Measurements from ENCODE around the gene SPP1. TPM values are rescaled to one million over a fixed set of nuclear protein-coding genes. Genes with fewer than 3 reads are reported as not detected.
"Not testable (repeated sequence)": the region's sequence is repeated elsewhere in the genome, so short reads cannot be mapped to it uniquely, and the experiment has no call there.

Gene SPP1
- total RNA-seq = 0.63 and 1.3 TPM in 2 replicates

DNA sequence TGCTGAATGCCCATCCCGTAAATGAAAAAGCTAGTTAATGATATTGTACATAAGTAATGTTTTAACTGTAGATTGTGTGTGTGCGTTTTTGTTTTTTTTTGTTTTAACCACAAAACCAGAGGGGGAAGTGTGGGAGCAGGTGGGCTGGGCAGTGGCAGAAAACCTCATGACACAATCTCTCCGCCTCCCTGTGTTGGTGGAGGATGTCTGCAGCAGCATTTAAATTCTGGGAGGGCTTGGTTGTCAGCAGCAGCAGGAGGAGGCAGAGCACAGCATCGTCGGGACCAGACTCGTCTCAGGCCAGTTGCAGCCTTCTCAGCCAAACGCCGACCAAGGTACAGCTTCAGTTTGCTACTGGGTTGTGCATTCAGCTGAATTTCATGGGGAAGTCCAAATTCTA is at the start of gene SPP1:
SPP1 (plus strand) TSS at position 249 of the 400 bp plus-strand sequence. CDS start 1,182 bp downstream, outside the sequence.
- intact Hi-C loops (cut with micrococcal nuclease) = no loop called here

DNA sequence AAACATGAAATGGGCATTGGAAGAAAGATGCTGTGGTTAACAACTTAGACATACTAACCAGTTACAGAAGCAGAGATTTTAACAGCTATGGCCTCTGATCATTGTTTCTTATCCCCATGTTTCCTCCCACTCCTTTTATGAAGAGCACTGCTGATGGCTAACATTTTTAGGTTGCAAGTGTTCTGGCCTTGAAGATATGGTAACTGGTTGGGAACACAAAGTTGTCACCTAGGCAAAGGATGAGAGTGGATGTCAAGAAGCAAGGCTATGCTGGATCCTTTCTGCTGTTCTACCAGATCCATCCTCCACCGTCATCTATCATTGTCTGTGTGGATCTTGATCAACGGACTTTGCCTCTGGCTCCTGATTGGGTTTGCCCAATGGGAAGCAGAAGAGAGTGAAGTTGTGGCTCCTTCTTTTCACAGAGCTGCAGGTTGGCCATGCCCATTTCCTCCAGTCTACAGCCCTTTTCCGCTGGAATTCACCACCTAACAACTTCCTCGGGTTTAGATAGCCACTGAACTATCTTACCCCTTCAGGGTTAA is 48.9 kb upstream of the SPP1 start:
- intact Hi-C loops (cut with micrococcal nuclease) = loop anchor here (1.0 kb wide), 1 partner anchor 11 kb away; no protein-coding TSS in a partner anchor

DNA sequence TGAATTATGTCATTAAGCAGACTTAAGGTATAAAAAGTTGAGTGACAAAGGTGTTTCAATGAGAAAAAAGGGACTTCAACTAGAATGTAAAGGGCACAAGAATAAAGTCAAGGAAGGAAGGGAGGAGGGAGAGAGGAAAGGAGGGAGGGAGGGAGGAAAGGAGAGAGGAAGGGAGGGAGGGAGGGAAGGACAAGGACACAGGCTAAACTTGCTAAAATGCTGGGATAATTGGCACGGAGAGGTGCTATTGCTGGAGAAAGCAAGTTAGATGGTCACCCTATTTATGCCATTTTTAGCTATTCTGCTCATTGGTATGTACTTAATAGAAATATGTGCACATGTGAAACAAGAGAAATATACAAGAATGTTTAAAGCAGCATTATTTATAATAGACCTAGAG is 44.9 kb upstream of the SPP1 start:
- intact Hi-C loops (cut with micrococcal nuclease) = no loop called here

DNA sequence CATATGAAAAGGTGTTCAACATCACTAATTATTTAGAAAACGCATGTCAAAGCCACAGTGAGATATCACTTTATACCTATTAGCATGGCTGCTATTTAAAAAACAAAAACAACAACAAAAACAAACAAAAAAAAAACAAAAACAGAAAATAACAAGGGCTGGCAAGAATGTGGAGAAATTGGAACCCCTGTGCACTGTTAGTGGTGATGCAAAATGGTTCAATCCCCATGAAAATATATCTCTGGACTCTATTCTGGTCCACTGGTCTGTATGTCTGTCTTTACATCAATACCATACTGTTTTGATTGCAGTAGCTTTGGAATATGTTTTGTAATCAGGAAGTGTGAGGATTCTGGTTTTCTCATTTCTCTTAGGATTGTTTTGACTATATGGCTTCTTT is 43.6 kb upstream of the SPP1 start:
- intact Hi-C loops (cut with micrococcal nuclease) = no loop called here

DNA sequence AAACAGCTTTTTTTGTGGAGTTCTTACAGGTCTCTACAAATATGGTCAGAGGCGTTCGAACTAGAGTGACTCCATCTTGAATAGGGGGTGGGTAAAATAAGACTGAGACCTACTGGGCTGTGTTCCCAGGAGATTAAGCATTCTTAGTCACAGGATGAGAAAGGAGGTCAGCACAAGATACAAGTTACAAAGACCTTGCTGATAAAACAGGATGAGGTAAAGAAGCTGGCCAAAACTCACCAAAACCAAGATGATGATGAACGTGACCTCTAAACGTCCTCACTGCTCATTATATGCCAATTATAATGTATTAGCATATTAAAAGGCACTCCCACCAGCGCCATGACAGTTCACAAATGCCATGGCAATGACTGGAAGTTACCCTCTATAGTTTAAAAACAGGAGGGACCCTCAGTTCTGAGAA is 42.8 kb upstream of the SPP1 start:
- intact Hi-C loops (cut with micrococcal nuclease) = no loop called here

DNA sequence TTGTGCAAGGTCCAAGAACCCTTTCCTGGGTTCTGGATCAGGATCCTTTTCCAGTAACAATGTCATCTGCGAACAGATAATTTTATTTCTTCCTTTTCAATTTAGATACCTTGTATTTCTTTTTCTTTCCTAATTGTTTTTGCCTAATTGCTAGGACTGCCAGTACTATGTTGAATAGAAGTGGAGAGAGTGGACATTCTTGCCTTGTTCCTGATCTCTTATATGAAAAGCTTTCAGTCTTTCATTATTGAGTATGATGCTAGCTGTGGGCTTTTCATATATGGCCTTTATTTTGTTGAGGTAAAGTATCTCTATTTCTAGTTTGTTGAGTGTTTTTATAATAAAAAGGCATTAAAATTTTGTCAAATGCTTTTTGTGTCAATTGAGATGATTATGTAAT is 42.2 kb upstream of the SPP1 start:
- intact Hi-C loops (cut with micrococcal nuclease) = no loop called here

DNA sequence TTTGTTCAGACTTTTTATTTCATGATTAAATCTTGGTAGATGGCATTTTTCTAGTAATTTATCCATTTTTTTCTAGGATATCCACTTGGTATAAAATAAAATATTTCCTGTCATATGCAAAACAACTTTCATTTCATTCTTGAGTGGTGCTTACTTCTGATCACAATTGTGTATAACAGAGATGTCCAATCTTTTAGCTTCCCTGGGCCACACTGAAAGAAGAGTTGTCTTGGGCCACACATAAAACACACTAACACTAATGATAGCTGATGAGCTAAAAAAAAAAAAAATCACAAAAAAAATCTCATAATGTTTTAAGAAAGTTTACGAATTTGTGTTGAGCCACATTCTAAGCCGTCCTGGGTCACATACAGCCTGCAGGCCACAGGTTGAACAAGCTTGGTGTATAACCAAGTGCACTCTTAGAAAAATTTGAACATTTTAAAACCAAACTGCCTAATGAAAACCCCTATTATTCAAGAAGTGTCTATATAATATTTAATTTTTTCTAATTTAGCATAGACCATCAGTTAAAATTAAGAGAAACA is 41.3 kb upstream of the SPP1 start:
- intact Hi-C loops (cut with micrococcal nuclease) = no loop called here

DNA sequence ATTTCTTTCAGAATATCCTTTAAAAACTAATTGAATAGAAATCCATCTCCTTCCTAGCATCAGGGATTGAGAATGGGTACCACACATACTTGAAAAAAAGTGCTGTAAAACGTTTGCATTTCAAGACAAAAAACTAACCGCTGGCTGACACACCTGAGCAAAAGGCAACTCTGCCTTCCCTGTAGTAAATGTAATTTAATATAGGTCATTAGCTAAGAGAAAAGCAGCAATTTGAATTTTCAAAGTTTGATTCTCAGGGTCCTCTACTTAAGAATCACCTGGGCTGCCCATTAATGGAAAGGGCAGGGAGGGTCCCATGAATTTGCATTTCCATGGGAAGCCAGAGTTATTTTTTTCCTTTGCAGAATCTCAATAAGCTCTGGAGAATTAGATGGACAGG is 40.5 kb upstream of the SPP1 start:
- intact Hi-C loops (cut with micrococcal nuclease) = no loop called here

DNA sequence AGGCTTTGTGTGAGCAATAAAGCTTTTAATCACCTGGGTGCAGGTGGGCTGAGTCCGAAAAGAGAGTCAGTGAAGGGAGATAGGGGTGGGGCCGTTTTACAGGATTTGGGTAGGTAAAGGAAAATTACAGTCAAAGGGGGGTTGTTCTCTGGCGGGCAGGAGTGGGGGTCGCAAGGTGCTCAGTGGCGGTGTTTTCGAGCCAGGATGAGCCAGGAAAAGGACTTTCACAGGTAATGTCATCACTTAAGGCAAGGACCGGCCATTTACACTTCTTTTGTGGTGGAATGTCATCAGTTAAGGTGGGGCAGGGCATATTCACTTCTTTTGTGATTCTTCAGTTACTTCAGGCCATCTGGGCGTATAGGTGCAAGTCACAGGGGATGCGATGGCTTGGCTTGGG is 39.6 kb upstream of the SPP1 start:
- intact Hi-C loops (cut with micrococcal nuclease) = not testable (repeated sequence)

DNA sequence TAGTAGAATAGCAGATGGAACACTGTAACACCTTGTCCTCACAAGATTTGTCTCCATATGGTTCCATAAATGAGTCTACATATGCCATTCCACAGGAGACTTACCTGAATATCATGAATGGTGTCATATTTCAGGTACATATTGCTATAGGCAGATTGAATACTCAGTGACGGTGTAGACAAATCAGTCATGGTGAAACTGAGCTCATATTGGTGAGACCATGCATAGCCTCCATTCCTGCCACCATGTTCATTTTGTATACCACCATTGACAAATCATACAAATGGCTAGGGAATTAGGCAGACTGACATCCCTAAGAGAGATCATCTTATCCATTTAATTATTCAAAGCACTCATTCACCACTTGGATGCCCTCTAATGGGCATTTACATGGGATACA is 38.0 kb upstream of the SPP1 start:
- intact Hi-C loops (cut with micrococcal nuclease) = loop anchor here (1.0 kb wide), 1 partner anchor 11 kb away; no protein-coding TSS in a partner anchor

DNA sequence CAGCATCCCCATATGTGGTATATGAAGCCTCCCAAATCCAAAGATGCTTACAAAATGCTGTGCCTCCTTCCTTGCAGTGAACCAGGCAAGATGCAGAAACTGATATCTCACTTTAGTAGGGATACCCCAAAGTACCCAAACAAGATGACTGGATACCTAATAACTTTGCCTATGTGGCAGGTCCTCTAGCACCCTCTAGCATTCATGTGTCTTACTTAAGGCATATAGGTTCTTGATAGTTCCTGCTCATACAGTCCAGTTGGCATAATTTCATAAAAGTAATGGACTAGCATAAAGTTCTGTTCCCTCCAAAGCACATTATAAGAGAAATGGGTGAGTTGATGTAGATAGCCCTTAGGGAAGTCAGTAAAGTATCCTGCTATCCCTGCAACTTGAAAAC is 36.8 kb upstream of the SPP1 start:
- intact Hi-C loops (cut with micrococcal nuclease) = no loop called here

DNA sequence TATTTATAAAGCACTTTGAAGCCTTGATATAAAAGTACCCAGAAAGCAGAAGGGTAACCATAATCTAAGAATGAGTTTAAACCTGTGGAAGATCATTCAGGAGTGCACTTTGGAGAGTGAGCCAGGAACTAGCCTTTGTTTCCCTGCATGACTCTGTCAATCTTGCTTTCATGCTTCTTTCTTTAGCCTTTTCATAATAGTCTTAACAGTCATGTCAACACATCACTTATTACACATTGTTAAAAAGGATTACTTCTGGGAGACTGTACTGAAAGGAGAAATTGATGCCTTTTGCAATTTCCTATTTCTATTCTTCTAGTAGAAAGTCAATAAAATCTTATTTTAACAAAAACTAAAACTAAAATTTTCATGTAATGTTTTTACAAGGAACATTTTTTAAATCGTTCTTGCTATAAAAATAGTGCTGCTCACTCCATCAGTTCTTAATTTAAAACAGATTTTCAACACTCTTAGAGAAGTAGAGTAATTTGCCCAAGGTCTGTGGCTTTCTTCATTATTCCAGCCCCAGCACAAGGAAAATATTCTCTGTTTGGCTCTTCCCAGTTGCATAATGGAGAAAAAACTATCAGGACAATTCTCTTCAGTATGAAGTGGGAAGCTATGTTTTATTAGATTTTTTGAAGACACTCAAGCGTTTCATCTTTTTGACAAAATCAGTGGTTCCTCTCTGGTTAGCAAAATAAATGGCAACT is 35.4 kb upstream of the SPP1 start:
- intact Hi-C loops (cut with micrococcal nuclease) = no loop called here

DNA sequence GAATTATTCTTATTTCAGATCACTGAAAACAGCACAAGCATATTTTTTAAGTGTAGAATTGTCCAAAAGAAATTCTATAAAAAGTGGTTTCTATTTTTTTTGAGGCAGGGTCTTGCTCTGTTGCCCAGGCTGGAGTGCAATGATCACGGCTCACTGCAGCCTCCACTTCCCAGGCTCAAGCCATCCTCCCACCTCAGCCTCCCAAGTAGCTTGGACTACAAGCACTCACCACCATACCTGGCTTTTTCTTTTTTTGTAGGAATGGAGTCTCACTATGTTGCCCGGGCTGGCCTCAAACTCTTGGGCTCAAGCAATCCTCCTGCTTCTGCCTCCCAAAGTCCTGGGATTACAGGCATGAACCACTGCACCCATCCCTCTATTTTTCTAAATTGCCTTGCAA is 34.7 kb upstream of the SPP1 start:
- intact Hi-C loops (cut with micrococcal nuclease) = not testable (repeated sequence)

DNA sequence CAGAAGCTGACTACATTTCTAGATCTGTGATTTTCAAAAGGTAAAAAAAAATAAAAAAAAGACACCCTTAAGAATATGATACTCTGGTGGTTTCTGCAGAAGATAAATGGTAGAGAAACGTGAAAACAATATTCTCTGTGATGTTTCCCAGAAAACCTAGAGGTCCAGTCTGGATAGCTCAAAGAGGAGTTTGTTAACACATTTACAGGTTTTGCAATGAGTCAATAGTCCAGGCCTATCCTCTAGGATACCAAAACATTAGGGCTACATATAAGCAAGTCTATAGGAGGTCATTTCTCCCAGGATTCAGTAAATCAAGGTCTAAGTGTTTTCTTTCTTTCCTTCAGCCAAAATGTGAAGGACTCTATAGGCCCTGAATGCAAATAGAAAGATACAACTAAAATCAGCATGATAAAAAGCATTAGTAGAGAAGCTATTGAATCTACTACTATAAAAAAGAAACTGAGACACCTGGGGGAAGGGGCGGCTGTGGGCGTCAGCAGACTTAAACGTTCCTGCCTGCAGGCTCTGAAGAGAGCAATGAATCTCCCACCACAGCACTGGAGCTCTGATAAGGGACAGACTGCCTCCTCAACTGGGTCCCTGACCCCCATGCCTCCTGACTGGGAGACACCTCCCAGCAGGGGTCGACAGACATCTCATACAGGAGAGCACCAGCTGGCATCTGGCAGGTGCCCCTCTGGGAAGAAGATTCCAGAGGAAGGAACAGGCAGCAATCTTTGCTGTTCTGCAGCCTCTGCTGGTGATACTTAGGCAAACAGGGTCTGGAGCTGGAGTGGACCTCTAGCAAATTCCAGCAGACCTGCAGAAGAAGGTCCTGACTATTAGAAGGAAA is 33.7 kb upstream of the SPP1 start:
- intact Hi-C loops (cut with micrococcal nuclease) = no loop called here

DNA sequence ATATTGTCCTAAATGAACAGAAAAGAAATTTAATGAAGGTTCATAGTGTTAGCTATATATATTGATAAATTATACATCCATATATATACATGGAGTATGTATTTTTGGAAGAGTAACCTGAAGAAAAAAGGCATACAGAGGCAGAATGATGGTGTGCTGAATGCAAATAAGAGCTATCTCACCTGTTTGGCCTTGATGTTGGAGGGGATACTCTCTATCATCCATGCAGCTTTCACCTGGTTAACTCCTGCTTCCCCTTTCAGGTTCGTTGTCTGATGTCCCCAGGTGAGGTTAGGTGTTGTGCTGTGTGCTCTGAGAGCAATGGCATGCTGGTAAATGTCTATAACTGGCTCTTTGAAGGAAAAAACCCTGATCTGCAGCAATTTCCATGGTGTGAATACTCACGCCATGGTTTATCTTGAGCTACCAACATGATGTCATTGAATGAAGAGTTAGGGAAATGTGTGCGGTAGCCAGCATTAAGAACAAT is 31.8 kb upstream of the SPP1 start:
- intact Hi-C loops (cut with micrococcal nuclease) = no loop called here

DNA sequence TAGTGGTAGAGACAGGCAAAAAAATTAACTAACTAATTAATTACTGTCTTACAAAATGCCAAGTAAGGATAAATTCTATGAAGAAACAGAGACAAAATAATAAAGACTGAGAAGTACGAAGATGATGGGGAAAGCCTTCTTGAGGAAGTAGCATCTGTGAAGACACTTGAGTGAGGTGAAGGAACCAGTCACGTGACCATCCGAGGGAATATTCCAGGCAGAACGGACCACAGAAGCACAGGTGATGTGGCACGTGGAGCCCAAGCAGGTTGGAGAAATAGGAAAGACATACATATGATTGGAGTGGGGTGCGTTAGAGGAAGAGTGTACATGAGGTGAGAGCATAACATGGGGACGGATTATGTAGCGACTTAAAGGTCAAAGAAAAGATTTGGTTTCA is 30.5 kb upstream of the SPP1 start:
- intact Hi-C loops (cut with micrococcal nuclease) = no loop called here

DNA sequence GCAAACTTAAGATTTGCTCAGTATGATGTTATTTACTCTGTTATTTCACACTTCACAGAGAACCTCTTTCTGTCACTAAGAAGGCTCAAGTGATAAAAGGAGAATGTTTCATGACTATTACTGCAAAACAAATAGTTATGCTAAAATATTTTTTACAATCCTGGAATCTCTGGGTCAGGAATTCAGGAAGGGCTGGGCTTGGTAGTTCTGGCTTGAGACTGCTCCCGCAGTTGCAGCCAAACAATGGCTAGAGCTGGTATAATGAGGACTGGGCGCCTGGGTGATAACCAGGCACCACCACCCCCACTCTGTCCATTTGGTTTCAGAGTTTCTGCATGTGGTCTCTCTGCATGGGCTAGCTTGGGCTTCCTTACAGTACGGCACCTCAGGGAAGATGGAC is 28.7 kb upstream of the SPP1 start:
- intact Hi-C loops (cut with micrococcal nuclease) = no loop called here

DNA sequence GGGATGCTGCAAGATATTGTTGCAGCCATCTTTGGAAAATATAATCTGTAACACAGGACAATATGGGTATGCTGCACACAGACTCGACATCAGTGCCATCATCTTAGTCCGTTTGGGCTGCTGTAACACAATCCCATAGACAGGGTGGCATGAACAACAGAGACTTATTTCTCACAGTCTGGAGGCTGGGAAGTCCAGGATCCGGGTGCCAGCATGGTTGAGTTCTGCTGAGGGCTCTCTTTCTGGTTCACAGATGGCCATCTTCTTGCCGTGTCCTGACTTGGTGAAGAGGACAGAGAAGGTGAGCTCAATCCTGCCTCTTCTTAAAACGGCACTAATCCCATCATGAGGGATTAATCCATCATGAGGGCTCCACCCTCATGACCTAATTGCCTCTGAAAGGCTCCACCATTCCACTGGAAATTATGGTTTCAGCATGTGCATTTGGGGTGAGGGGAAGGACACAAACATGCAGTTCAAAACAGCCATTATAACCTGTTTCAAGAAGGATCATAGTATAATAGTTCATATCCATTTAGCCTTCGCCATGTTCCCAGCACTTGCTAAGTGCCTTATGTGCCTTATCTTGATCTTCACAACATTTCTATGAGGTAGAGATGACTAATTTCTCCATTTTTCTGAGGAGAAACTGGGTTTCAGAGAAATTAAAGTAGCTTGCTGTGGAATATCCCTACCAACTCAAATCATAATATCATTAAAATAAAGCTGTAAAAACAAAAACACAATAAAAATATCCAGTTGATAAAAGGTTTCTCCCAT is 27.9 kb upstream of the SPP1 start:
- intact Hi-C loops (cut with micrococcal nuclease) = no loop called here

DNA sequence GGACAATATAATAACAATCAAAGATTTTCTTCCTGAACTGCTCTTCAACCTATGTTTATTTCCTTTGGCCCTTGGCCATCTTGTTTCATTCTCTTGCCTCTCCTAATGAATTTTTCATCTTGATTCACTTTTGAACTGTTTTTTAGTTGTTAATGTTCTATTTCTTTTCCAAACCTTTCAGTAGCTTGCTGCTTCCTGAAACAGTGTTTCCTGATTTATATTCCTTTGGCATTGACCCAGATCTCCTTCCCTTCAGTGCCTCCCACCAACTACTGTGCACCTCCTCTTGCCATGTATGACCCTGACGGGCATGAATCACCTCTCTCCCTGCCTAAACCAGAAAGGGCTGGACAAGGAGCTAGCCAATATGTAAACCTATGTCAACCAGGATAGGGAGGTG is 25.6 kb upstream of the SPP1 start:
- intact Hi-C loops (cut with micrococcal nuclease) = no loop called here

DNA sequence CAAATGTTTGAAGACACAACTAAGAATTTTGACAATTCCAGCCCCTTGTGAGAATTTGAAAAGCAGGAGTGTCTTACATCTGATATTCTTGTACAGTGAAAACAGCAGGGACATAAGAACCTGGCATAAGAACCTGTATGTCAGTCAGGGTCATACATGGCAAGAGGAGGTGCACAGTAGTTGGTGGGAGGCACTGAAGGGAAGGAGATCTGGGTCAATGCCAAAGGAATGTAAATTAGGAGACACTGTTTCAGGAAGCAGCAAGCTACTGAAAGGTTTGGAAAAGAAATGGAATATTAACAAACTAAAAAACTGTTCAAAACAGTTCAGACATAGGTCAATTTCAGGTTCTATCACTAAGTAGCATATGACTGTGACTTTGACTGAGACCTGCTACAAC is 25.0 kb upstream of the SPP1 start:
- intact Hi-C loops (cut with micrococcal nuclease) = no loop called here

DNA sequence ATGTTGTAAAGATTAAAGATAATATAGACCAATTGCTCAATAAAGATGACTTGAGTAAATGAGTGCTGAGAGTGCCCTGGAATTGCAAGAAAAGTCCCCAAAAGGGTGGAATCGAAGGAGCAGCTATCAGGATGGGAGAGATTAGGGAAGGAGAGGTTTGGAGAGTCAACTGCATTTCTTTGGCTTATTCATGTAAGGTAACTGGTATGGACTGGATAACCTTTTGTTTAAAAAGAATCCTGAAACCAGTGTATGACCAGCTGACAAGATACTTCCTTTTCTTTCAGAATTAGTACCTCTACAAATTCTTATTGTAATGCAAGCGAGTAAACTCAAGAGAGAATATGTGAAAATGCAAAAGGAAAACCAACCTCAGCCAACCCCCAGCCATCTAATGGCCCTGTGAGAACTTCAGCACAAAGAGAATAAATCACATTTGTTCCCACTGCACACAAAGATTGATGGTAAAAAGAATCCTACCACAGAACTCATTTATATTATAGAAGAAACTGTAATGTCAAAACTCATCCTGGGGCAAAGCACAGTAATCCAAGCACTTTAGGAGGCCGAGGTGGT is 24.5 kb upstream of the SPP1 start:
- intact Hi-C loops (cut with micrococcal nuclease) = no loop called here
